ENCODE data around the gene TRIM25.

The TRIM25 gene

DNA sequence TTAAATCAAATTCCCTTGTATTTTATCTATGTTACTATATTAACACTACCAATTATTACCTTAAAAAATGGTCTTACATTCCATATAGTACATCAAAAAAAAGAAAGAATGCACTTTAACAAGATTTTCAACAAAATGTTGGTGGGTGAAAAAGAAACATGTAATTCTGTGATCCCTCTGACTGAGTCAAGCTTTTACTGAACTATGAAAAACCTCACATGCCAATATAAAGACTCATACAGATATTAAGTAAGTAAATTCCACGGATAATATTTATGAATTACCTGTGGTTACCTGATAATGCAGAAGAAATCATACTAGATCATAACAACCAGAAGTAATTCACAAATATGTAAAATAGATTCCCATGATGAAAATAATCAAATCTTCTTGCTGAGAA lies 34.6 kb upstream of the TRIM25 start:
- Histone ChIP-seq H3K27ac (ENCODE audit: extremely low read depth, low read depth, low read length) (no peak overlapping the region), H3K9me3 (ENCODE audit: control insufficient read depth, insufficient read depth, low read depth, low read length) (no peaks in the 10 kb centered on the region), H3K4me1 (ENCODE audit: control insufficient read depth, insufficient read depth, low read length) (no peaks in the 10 kb centered on the region), H3K4me3 (ENCODE audit: low read depth, low read length) (no peak overlapping the region), H3K36me3 (ENCODE audit: control insufficient read depth in 2 of 2, insufficient read depth in 1 of 2, low read length in 2 of 2) (peaks cover 61 to 69% of the 10 kb centered on the region in 2 experiments)
- POLR2A ChIA-PET, result interaction anchor here (0.9 kb wide), 1 partner anchor 35 kb away, joined by 3 read pairs; the partner anchor contains the start of gene TRIM25
- TF ChIP-seq ZNF324 (tag by site-specific recombination; IDR thresholded peaks at IDR 0.05) (no peak), ZNF544 (tag by site-specific recombination; IDR thresholded peaks at IDR 0.05) (no peak), OVOL3 (tag by site-specific recombination; IDR thresholded peaks at IDR 0.05) (no peak), ZEB2 (tag by site-specific recombination; IDR thresholded peaks at IDR 0.05) (no peak), ZNF184 (tag by site-specific recombination; IDR thresholded peaks at IDR 0.05) (no peak), ZNF560 (tag by site-specific recombination; IDR thresholded peaks at IDR 0.05; ENCODE audit: borderline replicate concordance) (no peak), ZNF174 (tag by site-specific recombination; IDR thresholded peaks at IDR 0.05) (no peak), YY2 (tag by site-specific recombination; IDR thresholded peaks at IDR 0.05) (no peak), MEIS1 (CRISPR knock-in tag; IDR thresholded peaks at IDR 0.05; ENCODE audit: borderline replicate concordance) (no peak), ZNF610 (tag by site-specific recombination; IDR thresholded peaks at IDR 0.05; ENCODE audit: borderline replicate concordance) (no peak), ZNF76 (tag by site-specific recombination; IDR thresholded peaks at IDR 0.05; ENCODE audit: borderline replicate concordance, low read depth) (no peak), ZNF248 (tag by site-specific recombination; IDR thresholded peaks at IDR 0.05) (no peak), ZNF335 (tag by site-specific recombination; conservative IDR thresholded peaks at IDR 0.05) (no peak), ZNF112 (tag by site-specific recombination; IDR thresholded peaks at IDR 0.05) (no peak)
- TF ChIP-seq, protein P1, sequence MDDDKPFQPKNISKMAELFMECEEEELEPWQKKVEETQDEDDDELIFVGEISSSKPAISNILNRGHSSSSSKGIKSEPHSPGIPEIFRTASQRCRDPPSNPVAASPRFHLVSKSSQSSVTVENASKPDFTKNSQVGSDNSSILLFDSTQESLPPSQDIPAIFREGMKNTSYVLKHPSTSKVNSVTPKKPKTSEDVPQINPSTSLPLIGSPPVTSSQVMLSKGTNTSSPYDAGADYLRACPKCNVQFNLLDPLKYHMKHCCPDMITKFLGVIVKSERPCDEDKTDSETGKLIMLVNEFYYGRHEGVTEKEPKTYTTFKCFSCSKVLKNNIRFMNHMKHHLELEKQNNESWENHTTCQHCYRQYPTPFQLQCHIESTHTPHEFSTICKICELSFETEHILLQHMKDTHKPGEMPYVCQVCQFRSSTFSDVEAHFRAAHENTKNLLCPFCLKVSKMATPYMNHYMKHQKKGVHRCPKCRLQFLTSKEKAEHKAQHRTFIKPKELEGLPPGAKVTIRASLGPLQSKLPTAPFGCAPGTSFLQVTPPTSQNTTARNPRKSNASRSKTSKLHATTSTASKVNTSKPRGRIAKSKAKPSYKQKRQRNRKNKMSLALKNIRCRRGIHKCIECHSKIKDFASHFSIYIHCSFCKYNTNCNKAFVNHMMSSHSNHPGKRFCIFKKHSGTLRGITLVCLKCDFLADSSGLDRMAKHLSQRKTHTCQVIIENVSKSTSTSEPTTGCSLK (tag by site-specific recombination; IDR thresholded peaks at IDR 0.05), result no peak
- TF ChIP-seq, protein P2, sequence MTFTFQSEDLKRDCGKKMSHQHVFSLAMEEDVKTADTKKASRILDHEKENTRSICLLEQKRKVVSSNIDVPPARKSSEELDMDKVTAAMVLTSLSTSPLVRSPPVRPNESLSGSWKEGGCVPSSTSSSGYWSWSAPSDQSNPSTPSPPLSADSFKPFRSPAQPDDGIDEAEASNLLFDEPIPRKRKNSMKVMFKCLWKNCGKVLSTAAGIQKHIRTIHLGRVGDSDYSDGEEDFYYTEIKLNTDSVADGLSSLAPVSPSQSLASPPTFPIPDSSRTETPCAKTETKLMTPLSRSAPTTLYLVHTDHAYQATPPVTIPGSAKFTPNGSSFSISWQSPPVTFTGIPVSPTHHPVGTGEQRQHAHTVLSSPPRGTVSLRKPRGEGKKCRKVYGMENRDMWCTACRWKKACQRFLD (tag by site-specific recombination; IDR thresholded peaks at IDR 0.05), result no peak
- TF ChIP-seq, protein P3, sequence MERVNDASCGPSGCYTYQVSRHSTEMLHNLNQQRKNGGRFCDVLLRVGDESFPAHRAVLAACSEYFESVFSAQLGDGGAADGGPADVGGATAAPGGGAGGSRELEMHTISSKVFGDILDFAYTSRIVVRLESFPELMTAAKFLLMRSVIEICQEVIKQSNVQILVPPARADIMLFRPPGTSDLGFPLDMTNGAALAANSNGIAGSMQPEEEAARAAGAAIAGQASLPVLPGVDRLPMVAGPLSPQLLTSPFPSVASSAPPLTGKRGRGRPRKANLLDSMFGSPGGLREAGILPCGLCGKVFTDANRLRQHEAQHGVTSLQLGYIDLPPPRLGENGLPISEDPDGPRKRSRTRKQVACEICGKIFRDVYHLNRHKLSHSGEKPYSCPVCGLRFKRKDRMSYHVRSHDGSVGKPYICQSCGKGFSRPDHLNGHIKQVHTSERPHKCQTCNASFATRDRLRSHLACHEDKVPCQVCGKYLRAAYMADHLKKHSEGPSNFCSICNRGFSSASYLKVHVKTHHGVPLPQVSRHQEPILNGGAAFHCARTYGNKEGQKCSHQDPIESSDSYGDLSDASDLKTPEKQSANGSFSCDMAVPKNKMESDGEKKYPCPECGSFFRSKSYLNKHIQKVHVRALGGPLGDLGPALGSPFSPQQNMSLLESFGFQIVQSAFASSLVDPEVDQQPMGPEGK (tag by site-specific recombination; IDR thresholded peaks at IDR 0.05), result no peak
- TF ChIP-seq, protein P4, sequence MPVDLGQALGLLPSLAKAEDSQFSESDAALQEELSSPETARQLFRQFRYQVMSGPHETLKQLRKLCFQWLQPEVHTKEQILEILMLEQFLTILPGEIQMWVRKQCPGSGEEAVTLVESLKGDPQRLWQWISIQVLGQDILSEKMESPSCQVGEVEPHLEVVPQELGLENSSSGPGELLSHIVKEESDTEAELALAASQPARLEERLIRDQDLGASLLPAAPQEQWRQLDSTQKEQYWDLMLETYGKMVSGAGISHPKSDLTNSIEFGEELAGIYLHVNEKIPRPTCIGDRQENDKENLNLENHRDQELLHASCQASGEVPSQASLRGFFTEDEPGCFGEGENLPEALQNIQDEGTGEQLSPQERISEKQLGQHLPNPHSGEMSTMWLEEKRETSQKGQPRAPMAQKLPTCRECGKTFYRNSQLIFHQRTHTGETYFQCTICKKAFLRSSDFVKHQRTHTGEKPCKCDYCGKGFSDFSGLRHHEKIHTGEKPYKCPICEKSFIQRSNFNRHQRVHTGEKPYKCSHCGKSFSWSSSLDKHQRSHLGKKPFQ (tag by site-specific recombination; IDR thresholded peaks at IDR 0.05), result no peak
- CTCF ChIA-PET, result interaction anchor here (0.5 to 1.0 kb wide), 2 partner anchors 129 to 353 kb away, joined by 4 to 7 read pairs; no protein-coding TSS in a partner anchor

DNA sequence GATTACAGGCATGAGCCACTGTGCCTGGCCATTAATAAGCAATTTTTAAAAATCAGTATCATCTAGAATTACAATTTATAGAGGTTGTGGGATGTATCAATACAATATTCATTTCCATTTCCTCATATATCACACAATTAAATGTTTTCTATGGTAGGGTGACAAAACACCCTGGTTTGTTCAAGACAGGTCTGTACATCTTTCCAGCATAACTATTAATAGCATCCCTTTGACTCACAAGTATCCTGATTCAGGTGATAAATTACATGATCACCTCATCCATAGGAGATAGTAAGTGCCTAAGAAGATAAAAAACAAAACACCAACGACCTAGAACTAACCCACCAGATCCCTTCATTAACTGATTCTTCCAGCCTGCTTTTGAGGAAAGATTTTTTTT lies 33.9 kb upstream of the TRIM25 start:
- Histone ChIP-seq H3K4me1 (ENCODE audit: control insufficient read depth, insufficient read depth, low read length) (no peaks in the 10 kb centered on the region), H3K27ac (ENCODE audit: extremely low read depth, low read depth, low read length) (no peak overlapping the region), H3K9me3 (ENCODE audit: control insufficient read depth, insufficient read depth, low read depth, low read length) (no peaks in the 10 kb centered on the region), H3K4me3 (ENCODE audit: low read depth, low read length) (no peak overlapping the region), H3K36me3 (ENCODE audit: control insufficient read depth in 2 of 2, insufficient read depth in 1 of 2, low read length in 2 of 2) (peaks cover 61 to 75% of the 10 kb centered on the region in 2 experiments)
- CTCF ChIA-PET, result no interaction called here
- POLR2A ChIA-PET, result no interaction called here
- no peak for TF ChIP-seq ZNF416 (tag by site-specific recombination; IDR thresholded peaks at IDR 0.05)
- no peak for TF ChIP-seq KLF8 (tag by site-specific recombination; IDR thresholded peaks at IDR 0.05)
- TF ChIP-seq ZNF670 (tag by site-specific recombination; IDR thresholded peaks at IDR 0.05; ENCODE audit: low read depth), result no peak
- no peak for TF ChIP-seq SCRT2 (tag by site-specific recombination; IDR thresholded peaks at IDR 0.05)
- no peak for TF ChIP-seq ZNF777 (tag by site-specific recombination; IDR thresholded peaks at IDR 0.05; ENCODE audit: borderline replicate concordance)
- TF ChIP-seq ZNF24 (tag by site-specific recombination; IDR thresholded peaks at IDR 0.05), result no peak
- TF ChIP-seq ZFP3 (tag by site-specific recombination; IDR thresholded peaks at IDR 0.05; ENCODE audit: low read depth), result no peak
- TF ChIP-seq ZNF121 (tag by site-specific recombination; IDR thresholded peaks at IDR 0.05), result no peak
- TF ChIP-seq, protein P5, sequence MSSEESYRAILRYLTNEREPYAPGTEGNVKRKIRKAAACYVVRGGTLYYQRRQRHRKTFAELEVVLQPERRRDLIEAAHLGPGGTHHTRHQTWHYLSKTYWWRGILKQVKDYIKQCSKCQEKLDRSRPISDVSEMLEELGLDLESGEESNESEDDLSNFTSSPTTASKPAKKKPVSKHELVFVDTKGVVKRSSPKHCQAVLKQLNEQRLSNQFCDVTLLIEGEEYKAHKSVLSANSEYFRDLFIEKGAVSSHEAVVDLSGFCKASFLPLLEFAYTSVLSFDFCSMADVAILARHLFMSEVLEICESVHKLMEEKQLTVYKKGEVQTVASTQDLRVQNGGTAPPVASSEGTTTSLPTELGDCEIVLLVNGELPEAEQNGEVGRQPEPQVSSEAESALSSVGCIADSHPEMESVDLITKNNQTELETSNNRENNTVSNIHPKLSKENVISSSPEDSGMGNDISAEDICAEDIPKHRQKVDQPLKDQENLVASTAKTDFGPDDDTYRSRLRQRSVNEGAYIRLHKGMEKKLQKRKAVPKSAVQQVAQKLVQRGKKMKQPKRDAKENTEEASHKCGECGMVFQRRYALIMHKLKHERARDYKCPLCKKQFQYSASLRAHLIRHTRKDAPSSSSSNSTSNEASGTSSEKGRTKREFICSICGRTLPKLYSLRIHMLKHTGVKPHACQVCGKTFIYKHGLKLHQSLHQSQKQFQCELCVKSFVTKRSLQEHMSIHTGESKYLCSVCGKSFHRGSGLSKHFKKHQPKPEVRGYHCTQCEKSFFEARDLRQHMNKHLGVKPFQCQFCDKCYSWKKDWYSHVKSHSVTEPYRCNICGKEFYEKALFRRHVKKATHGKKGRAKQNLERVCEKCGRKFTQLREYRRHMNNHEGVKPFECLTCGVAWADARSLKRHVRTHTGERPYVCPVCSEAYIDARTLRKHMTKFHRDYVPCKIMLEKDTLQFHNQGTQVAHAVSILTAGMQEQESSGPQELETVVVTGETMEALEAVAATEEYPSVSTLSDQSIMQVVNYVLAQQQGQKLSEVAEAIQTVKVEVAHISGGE (tag by site-specific recombination; conservative IDR thresholded peaks at IDR 0.05; ENCODE audit: low read depth), result no peak
